HEK293 (cell line): ENCODE measurements around the gene KCNK2.

ENCODE experiments used
- CTCF ChIP-seq: fragments of 450-650 bp; formaldehyde crosslinking; IDR thresholded peaks from 2 replicates; pipeline ENCODE4 v1.5.1; 2016; ENCODE audit warnings: missing biosample characterization, missing genetic modification characterization
- IKZF3 ChIP-seq: fragments of 450-650 bp; IDR thresholded peaks from 2 replicates; pipeline ENCODE4 v1.5.0; 2018; ENCODE audit warnings: missing biosample characterization, mild to moderate bottlenecking, missing genetic modification characterization, moderate library complexity
- KLF16 ChIP-seq: fragments of 450-650 bp; formaldehyde crosslinking; IDR thresholded peaks from 2 replicates; pipeline ENCODE4 v1.5.1; 2017; ENCODE audit warnings: missing biosample characterization, missing genetic modification characterization
- REST ChIP-seq: fragments of 450-650 bp; formaldehyde crosslinking; IDR thresholded peaks from 2 replicates; pipeline ENCODE4 v1.5.1; 2016; ENCODE audit warnings: missing biosample characterization, missing genetic modification characterization
- ZBTB1 ChIP-seq: fragments of 450-650 bp; formaldehyde crosslinking; IDR thresholded peaks from 2 replicates; pipeline ENCODE4 v1.5.1; 2016; ENCODE audit warnings: missing biosample characterization, missing genetic modification characterization
- ZNF10 ChIP-seq: fragments of 450-650 bp; formaldehyde crosslinking; IDR thresholded peaks from 2 replicates; pipeline ENCODE4 v1.5.1; 2017; ENCODE audit warnings: missing biosample characterization, missing genetic modification characterization
- ZNF2 ChIP-seq: fragments of 450-650 bp; formaldehyde crosslinking; IDR thresholded peaks from 2 replicates; pipeline ENCODE4 v1.5.1; 2016; ENCODE audit warnings: missing biosample characterization, missing genetic modification characterization
- ZNF274 ChIP-seq, 2 experiments: fragments of 200-500 bp in 1 of 2; fragments of 450-650 bp in 1 of 2; sonication (Bioruptor generic) in 1 of 2; formaldehyde crosslinking in 1 of 2; IDR thresholded peaks; 2 replicates each; pipeline versions ENCODE4 v1.5.1 to v1.6.1; 2014 to 2016; ENCODE audit warnings: borderline replicate concordance in 1 of 2, inconsistent platforms in 1 of 2, low read length in 1 of 2, missing biosample characterization in 1 of 2, missing genetic modification characterization in 1 of 2
- ZNF280D ChIP-seq: fragments of 450-650 bp; formaldehyde crosslinking; IDR thresholded peaks from 2 replicates; pipeline ENCODE4 v1.5.1; 2016; ENCODE audit warnings: missing biosample characterization, missing genetic modification characterization
- ZNF311 ChIP-seq: fragments of 450-650 bp; formaldehyde crosslinking; IDR thresholded peaks from 2 replicates; pipeline ENCODE4 v1.5.1; 2017; ENCODE audit warnings: missing biosample characterization, missing genetic modification characterization, borderline replicate concordance
- ZNF362 ChIP-seq: fragments of 450-650 bp; formaldehyde crosslinking; IDR thresholded peaks from 2 replicates; pipeline ENCODE4 v1.5.1; 2016; ENCODE audit warnings: missing biosample characterization, missing genetic modification characterization
- ZNF510 ChIP-seq: fragments of 450-650 bp; formaldehyde crosslinking; IDR thresholded peaks from 2 replicates; pipeline ENCODE4 v1.5.1; 2018; ENCODE audit warnings: mild to moderate bottlenecking, missing genetic modification characterization, missing biosample characterization; ENCODE audit not compliant: insufficient replicate concordance
- ZNF645 ChIP-seq: fragments of 450-650 bp; formaldehyde crosslinking; IDR thresholded peaks from 2 replicates; pipeline ENCODE4; 2016; ENCODE audit warnings: missing biosample characterization, missing genetic modification characterization

GRCh38 chr1:215104283-215104682, 21.7 kb downstream of the KCNK2 start:
- TF ChIP-seq CTCF (tag by site-specific recombination) (no peak), ZNF311 (tag by site-specific recombination) (no peak), ZNF280D (tag by site-specific recombination) (no peak), ZNF510 (no peak), ZNF274 (IDR thresholded peaks at IDR 0.05; ENCODE audit: low read length) (no peak), ZNF274 (tag by site-specific recombination; IDR thresholded peaks at IDR 0.05; ENCODE audit: borderline replicate concordance) (no peak), ZNF645 (tag by site-specific recombination) (no peak), REST (tag by site-specific recombination) (no peak), IKZF3 (tag by site-specific recombination) (no peak), ZNF2 (no peak), ZBTB1 (tag by site-specific recombination) (no peak), KLF16 (tag by site-specific recombination) (no peak), ZNF362 (tag by site-specific recombination) (no peak), ZNF10 (tag by site-specific recombination) (no peak)
